Glomerular endothelial cell (primary cell): ENCODE results near the gene SUPT5H. TPM values are rescaled to one million over a fixed set of nuclear protein-coding genes. Genes with fewer than 3 reads are reported as not detected.
"Not testable (repeated sequence)": the region's sequence is repeated elsewhere in the genome, so short reads cannot be mapped to it uniquely, and the experiment has no call there.

ENCODE experiments used
- DNase-seq: peaks from one replicate; pipeline ENCODE4 v3.0.0-alpha.2; 2011; ENCODE audit warnings: low read depth, low spot score; ENCODE audit errors: extremely low read depth
- total RNA-seq: library from RNA; depleted of rRNA; stranded (reverse); fragments of >200 nt; gene quantifications from 2 replicates; pipeline ENCODE4 v1.2.3, GENCODE V29; 2015

Gene SUPT5H
- total RNA-seq, 1 donor from 2014 or later, result 100 TPM

- DNase-seq, result no peak
These were observed 3.9 kb downstream of the SUPT5H start for GRCh38 chr19:39449116-39449797.

- not testable (repeated sequence) for DNase-seq
These were observed 5.9 kb downstream of the SUPT5H start for GRCh38 chr19:39451257-39451656.

GRCh38 chr19:39463403-39463802, 18.0 kb downstream of the SUPT5H start:
- no peak for DNase-seq

GRCh38 chr19:39465956-39466747, 20.8 kb downstream of the SUPT5H start:
- DNase-seq, result no peak

GRCh38 chr19:39467941-39468340, 22.6 kb downstream of the SUPT5H start:
- DNase-seq, result no peak

GRCh38 chr19:39469036-39469435, 23.7 kb downstream of the SUPT5H start:
- DNase-seq, result no peak

GRCh38 chr19:39469567-39469966, 24.2 kb downstream of the SUPT5H start:
- no peak for DNase-seq

GRCh38 chr19:39470724-39471339, 25.4 kb downstream of the SUPT5H start:
- no peak for DNase-seq

GRCh38 chr19:39471756-39472536, 26.6 kb downstream of the SUPT5H start:
- DNase-seq, result no peak

- DNase-seq, result no peak
These were observed 27.5 kb downstream of the SUPT5H start for GRCh38 chr19:39472746-39473442.

GRCh38 chr19:39473443-39473960, 28.1 kb downstream of the SUPT5H start:
- no peak for DNase-seq

GRCh38 chr19:39474139-39474620, 28.8 kb downstream of the SUPT5H start:
- DNase-seq, result no peak

- DNase-seq, result no peak
These were observed 30.4 kb downstream of the SUPT5H start for GRCh38 chr19:39475748-39476147.

GRCh38 chr19:39479319-39479801, 34.0 kb downstream of the SUPT5H start:
- DNase-seq, result not testable (repeated sequence)

GRCh38 chr19:39479916-39480315, 34.5 kb downstream of the SUPT5H start:
- DNase-seq, result no peak

GRCh38 chr19:39480337-39481228, 35.2 kb downstream of the SUPT5H start, which contains the start of gene TIMM50:
Gene TIMM50 (plus strand): TSS chr19:39480838. CDS start chr19:39480854, 16 bp downstream.
- DNase-seq, result peak; percentile 50

- no peak for DNase-seq
These were observed 35.8 kb downstream of the SUPT5H start for GRCh38 chr19:39481229-39481545.

GRCh38 chr19:39481676-39482075, 36.3 kb downstream of the SUPT5H start:
- no peak for DNase-seq

- DNase-seq, result no peak
These were observed 37.8 kb downstream of the SUPT5H start for GRCh38 chr19:39483141-39483540.
